Measurements from ENCODE around the gene OR2G2.

Gene OR2G2

DNA sequence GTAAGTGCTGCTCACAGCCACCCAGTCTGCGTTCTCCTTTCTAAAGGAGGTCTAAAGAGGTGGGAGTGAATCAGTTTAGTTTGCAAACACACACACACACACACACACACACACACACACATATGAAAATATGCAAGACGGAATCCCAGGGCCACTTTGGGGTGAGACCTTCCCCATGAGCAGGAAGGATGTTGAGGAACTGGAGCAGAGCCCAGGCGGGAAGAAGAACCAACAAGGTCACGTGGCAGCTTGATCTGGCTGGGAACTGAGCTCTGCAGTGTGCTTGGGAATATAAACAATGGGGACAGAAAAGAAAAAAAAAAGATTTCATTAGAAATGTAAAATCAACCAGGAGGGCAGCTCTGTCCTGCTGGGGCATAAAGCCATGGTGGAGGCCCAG lies 49.9 kb downstream of the OR2G2 start:
- peaks cover 0 to 3% (median 0%) of the 10 kb centered on the region in 5 donors for H3K27me3 ChIP-seq (ENCODE audit: control insufficient read depth in 5 of 5, insufficient read depth in 4 of 5, low read length in 5 of 5)
- H3K27ac ChIP-seq (ENCODE audit: low read depth, low read length): no peak overlapping the region
- H3K36me3 ChIP-seq (ENCODE audit: control insufficient read depth in 5 of 5, insufficient read depth in 5 of 5, low read length in 5 of 5): no peaks in the 10 kb centered on the region
- no peak overlapping the region for H3K4me3 ChIP-seq (ENCODE audit: low read depth in 1 of 5, low read length in 5 of 5)
- peaks cover 0 to 16% (median 10%) of the 10 kb centered on the region in 5 donors for H3K4me1 ChIP-seq (ENCODE audit: control insufficient read depth in 5 of 5, insufficient read depth in 5 of 5, low read length in 5 of 5)
- H3K9me3 ChIP-seq (ENCODE audit: control insufficient read depth in 5 of 5, low read length in 5 of 5): peaks cover 0 to 5% (median 0%) of the 10 kb centered on the region in 5 donors
- no peak overlapping the region for H3K9ac ChIP-seq (ENCODE audit: low read length in 5 of 5)

DNA sequence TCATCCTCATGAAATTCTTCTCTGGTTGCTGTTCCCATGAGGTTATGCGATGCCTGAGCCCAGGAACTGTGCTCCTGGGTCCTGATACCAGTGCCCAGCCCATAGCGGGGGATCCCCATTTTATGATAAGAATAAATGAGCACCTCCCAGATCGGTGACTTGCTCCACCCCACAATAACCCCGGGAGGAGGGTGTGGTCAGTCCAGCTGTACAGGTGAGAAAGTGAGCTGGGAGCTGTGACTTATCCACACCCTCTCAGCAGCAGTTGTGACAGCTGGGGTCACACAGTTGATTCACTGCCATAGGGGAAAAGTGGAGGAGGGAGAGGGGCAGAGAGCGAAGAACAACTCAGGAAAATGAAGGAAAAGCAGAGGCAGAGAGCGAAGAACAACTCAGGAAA lies 50.6 kb downstream of the OR2G2 start:
- Histone ChIP-seq H3K27ac (ENCODE audit: low read depth, low read length) (peak overlapping the region; percentile 65), H3K4me3 (ENCODE audit: low read depth in 1 of 5, low read length in 5 of 5) (peak overlapping the region; percentile 54 to 70 (median 61)), H3K4me1 (ENCODE audit: control insufficient read depth in 5 of 5, insufficient read depth in 5 of 5, low read length in 5 of 5) (peaks cover 0 to 16% (median 10%) of the 10 kb centered on the region in 5 donors)

More for the DNA sequence above, 50.6 kb downstream of the OR2G2 start:
- Histone ChIP-seq H3K9ac (ENCODE audit: low read length in 5 of 5) (peak overlapping the region in 4 of 5 donors; percentile 19 to 65 (median 48)), H3K27me3 (ENCODE audit: control insufficient read depth in 5 of 5, insufficient read depth in 4 of 5, low read length in 5 of 5) (peaks cover 0 to 3% (median 0%) of the 10 kb centered on the region in 5 donors), H3K36me3 (ENCODE audit: control insufficient read depth in 5 of 5, insufficient read depth in 5 of 5, low read length in 5 of 5) (no peaks in the 10 kb centered on the region), H3K9me3 (ENCODE audit: control insufficient read depth in 5 of 5, low read length in 5 of 5) (peaks cover 0 to 5% (median 0%) of the 10 kb centered on the region in 5 donors)
